ENCODE measurements around the gene FBXO38. TPM values are rescaled to one million over a fixed set of nuclear protein-coding genes. Genes with fewer than 3 reads are reported as not detected.

FBXO38 gene
- polyA plus RNA-seq, 1 of the 3 experiments (the other 2 are of a cell fraction): 15.5 TPM

- no peaks in the 10 kb centered on the region for H3K9me2 ChIP-seq
- no peaks in the 10 kb centered on the region for H3K9me3 ChIP-seq
- no peak for DNase-seq
- no peak overlapping the region for H3K4me2 ChIP-seq
- no peaks in the 10 kb centered on the region for H3F3A ChIP-seq (replicated peaks; ENCODE audit: insufficient read depth)
- peaks cover 50% of the 10 kb centered on the region for H4K20me1 ChIP-seq (ENCODE audit: insufficient read depth)
- CTCF ChIA-PET: interaction anchor here (1.3 to 1.9 kb wide), 2 partner anchors 12 to 344 kb away, joined by 3 to 7 read pairs; no protein-coding TSS in a partner anchor
- POLR2A ChIA-PET: no interaction called here
- H3K4me3 ChIP-seq (ENCODE audit: low read depth in 2 of 2, low read length in 1 of 2): no peak overlapping the region
- peaks cover 21% of the 10 kb centered on the region in 2 experiments for H3K36me3 ChIP-seq (replicated peaks in 1 of 2; ENCODE audit: control insufficient read depth in 1 of 2, insufficient read depth in 2 of 2, low read length in 1 of 2)
- 82% methylated on average over 3 of the region's 3 CpGs for WGBS (ENCODE audit: low lambda C conversion rate)
- peaks cover 86% of the 10 kb centered on the region for H3K79me2 ChIP-seq (ENCODE audit: insufficient read depth)
- no peak overlapping the region for H2AFZ ChIP-seq (ENCODE audit: low read depth)
- no peaks in the 10 kb centered on the region for H3K27me3 ChIP-seq (ENCODE audit: insufficient read depth)
- no peak for TF ChIP-seq USF2 (IDR thresholded peaks at IDR 0.05; ENCODE audit: borderline replicate concordance, low read depth, low read length)
- TF ChIP-seq TAF1 (IDR thresholded peaks at IDR 0.05; ENCODE audit: borderline replicate concordance, low read depth, low read length): no peak
- no peak overlapping the region for H3K27ac ChIP-seq (ENCODE audit: low read depth in 2 of 2, low read length in 1 of 2)
- peaks cover 8 to 20% of the 10 kb centered on the region in 2 experiments; a peak in 3 of 4 replicates for H3K4me1 ChIP-seq (ENCODE audit: control insufficient read depth in 1 of 2, insufficient read depth in 2 of 2, low read depth in 1 of 2, low read length in 1 of 2)
- no peak overlapping the region for H3K9ac ChIP-seq
Observed at GRCh38 chr5:148387325-148387724, 3.6 kb downstream of the FBXO38 start.

- no peak for DNase-seq
- no peaks in the 10 kb centered on the region for H3K27me3 ChIP-seq (ENCODE audit: insufficient read depth)
- H3K4me3 ChIP-seq (ENCODE audit: low read depth in 2 of 2, low read length in 1 of 2): no peak overlapping the region
- ChIA-PET POLR2A (interaction anchor here (0.6 kb wide), 1 partner anchor 11 kb away, joined by 3 read pairs; no protein-coding TSS in a partner anchor), CTCF (interaction anchor here (0.9 to 1.3 kb wide), 2 partner anchors 11 to 647 kb away, joined by 3 read pairs; no protein-coding TSS in a partner anchor)
- no peak overlapping the region for H2AFZ ChIP-seq (ENCODE audit: low read depth)
- no peaks in the 10 kb centered on the region for H3K9me2 ChIP-seq
- H3K4me2 ChIP-seq: no peak overlapping the region
- WGBS (ENCODE audit: low lambda C conversion rate): 88% methylated on average over 1 of the region's 1 CpG
- no peaks in the 10 kb centered on the region for H3K9me3 ChIP-seq
- no peak overlapping the region for H3K9ac ChIP-seq
- peaks cover 64% of the 10 kb centered on the region for H4K20me1 ChIP-seq (ENCODE audit: insufficient read depth)
- H3K27ac ChIP-seq (ENCODE audit: low read depth in 2 of 2, low read length in 1 of 2): no peak overlapping the region
- no peaks in the 10 kb centered on the region for H3F3A ChIP-seq (replicated peaks; ENCODE audit: insufficient read depth)
- peaks cover 99% of the 10 kb centered on the region for H3K79me2 ChIP-seq (ENCODE audit: insufficient read depth)
- H3K4me1 ChIP-seq (ENCODE audit: control insufficient read depth in 1 of 2, insufficient read depth in 2 of 2, low read depth in 1 of 2, low read length in 1 of 2): peaks cover 8 to 17% of the 10 kb centered on the region in 2 experiments; a peak in 3 of 4 replicates
- H3K36me3 ChIP-seq (replicated peaks in 1 of 2; ENCODE audit: control insufficient read depth in 1 of 2, insufficient read depth in 2 of 2, low read length in 1 of 2): peaks cover 21% of the 10 kb centered on the region in 2 experiments
- no peak for TF ChIP-seq REST (IDR thresholded peaks at IDR 0.05; ENCODE audit: low read depth, low read length)
- no peak for TF ChIP-seq FOXJ3 (CRISPR knock-in tag; IDR thresholded peaks at IDR 0.05)
- TF ChIP-seq USF2 (IDR thresholded peaks at IDR 0.05; ENCODE audit: borderline replicate concordance, low read depth, low read length): no peak
- no peak for TF ChIP-seq TAF1 (IDR thresholded peaks at IDR 0.05; ENCODE audit: borderline replicate concordance, low read depth, low read length)
- TF ChIP-seq IRF3 (IDR thresholded peaks at IDR 0.05; ENCODE audit: low read depth, low read length): no peak
- TF ChIP-seq JUND (IDR thresholded peaks at IDR 0.05): no peak
- no peak for TF ChIP-seq YY1 (IDR thresholded peaks at IDR 0.05; ENCODE audit: low read depth)
- TF ChIP-seq CHD2 (IDR thresholded peaks at IDR 0.05; ENCODE audit: low read length, partially characterized antibody): no peak
- TF ChIP-seq FOSL2 (IDR thresholded peaks at IDR 0.05; ENCODE audit: borderline replicate concordance, low read depth): no peak
- TF ChIP-seq GATA2 (CRISPR knock-in tag; IDR thresholded peaks at IDR 0.05): no peak
- TF ChIP-seq SMC3 (IDR thresholded peaks at IDR 0.05; ENCODE audit: low read depth, low read length): no peak
- no peak for TF ChIP-seq MXI1 (IDR thresholded peaks at IDR 0.05; ENCODE audit: low read depth, low read length)
Observed at GRCh38 chr5:148388696-148389095, 4.9 kb downstream of the FBXO38 start.
